ENCODE data around the gene F7.
"Not testable (repeated sequence)": the region's sequence is repeated elsewhere in the genome, so short reads cannot be mapped to it uniquely, and the experiment has no call there.

The F7 gene

DNA sequence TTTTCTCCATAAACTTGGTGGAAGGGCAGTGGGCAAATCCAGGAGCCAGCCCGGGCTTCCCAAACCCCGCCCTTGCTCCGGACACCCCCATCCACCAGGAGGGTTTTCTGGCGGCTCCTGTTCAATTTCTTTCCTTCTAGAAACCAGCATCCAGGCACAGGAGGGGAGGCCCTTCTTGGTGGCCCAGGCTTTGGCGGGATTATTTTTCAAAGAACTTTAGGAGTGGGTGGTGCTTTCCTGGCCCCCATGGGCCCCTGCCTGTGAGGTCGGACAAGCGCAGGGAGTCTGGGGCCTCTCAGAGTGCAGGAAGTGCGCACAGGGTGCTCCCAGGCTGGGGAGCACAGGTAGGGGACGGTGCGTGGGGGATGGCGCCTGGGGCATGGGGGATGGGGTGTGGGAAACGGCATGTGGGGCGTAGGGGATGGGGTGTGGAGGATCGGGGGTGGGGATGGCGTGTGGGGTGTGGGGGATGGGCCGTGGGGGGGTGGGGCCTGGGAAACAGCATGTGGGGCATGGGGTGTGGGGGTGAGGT lies 396 bp downstream of the F7 start:
- no peak for DNase-seq

DNA sequence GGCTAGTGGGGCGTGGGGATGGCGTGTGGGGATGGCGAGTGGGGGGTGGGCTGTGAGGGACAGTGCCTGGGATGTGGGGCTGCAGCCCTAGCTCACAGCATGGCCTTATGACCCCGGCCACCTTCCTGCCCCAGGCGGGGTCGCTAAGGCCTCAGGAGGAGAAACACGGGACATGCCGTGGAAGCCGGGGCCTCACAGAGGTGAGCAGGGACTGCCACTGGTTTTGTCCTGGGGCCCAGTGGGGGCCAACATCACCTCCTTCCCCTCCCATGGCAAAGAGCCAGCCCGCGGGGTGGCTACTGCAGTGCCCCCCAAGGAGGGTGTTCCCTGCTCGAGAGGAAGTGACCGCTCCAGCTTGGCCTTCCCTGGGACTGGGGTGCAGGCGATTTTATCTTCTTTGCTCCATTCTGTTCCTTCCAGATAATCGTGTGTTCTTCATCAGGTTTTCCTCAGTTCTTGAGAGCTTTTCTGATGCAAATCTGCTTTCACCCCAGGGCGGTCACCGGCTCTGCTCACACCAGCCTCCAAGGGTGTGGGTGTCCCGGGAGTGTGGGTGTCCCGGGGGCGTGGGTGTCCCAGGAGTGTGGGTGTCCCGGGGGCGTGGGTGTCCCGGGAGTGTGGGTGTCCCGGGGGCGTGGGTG lies 1.2 kb downstream of the F7 start:
- DNase-seq, result no peak

DNA sequence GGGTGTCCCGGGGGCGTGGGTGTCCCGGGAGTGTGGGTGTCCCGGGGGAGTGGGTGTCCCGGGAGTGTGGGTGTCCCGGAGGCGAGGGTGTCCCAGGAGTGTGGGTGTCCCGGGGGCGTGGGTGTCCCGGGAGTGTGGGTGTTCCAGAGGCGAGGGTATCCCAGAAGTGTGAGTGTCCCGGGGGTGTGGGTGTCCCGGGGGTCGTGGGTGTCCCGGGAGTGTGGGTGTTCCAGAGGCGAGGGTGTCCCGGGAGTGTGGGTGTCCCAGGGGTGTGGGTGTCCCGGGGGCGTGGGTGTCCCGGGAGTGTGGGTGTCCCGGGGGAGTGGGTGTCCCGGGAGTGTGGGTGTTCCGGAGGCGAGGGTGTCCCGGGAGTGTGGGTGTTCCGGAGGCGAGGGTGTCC lies 2.9 kb downstream of the F7 start:
- not testable (repeated sequence) for DNase-seq

DNA sequence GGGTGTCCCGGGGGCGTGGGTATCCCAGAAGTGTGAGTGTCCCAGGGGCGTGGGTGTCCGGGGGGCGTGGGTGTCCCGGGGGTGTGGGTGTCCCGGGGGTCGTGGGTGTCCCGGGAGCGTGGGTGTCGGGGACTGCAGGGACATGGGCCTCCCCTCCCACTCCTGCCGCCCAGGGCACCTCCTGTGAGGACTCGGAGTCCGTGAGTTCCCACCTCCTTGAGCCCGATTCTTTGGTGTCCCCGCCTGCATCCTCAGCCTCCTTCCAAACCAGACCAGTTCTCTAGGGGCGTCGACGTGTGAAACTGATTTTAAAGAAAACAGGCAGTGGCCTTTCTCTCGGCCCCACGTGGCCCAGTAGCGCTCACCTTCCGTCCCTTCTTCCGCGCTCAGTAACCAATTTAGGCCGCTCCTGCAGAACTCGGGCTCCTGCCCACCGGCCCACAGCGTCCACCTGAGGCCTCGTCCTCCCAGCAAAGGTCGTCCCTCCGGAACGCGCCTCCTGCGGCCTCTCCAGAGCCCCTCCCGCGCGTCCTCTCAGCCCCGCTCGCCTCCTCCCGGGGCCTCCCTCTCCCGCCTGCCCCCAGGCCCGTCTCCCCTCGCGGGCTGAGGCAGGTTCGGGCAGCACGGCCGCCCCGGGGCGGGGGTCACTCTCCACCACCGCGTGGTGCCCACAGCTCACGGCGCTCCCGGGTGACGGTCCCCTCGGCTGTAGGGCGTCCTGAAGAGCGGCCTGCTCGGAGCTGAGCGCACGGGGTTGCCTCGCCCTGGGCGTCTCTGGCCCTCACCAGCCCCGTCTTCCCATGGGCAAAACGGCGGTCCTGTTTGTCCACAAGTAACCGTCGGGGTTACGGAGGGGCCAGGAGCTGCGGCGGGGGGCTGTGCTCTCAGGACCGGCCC lies 3.8 kb downstream of the F7 start:
- DNase-seq, result no peak

DNA sequence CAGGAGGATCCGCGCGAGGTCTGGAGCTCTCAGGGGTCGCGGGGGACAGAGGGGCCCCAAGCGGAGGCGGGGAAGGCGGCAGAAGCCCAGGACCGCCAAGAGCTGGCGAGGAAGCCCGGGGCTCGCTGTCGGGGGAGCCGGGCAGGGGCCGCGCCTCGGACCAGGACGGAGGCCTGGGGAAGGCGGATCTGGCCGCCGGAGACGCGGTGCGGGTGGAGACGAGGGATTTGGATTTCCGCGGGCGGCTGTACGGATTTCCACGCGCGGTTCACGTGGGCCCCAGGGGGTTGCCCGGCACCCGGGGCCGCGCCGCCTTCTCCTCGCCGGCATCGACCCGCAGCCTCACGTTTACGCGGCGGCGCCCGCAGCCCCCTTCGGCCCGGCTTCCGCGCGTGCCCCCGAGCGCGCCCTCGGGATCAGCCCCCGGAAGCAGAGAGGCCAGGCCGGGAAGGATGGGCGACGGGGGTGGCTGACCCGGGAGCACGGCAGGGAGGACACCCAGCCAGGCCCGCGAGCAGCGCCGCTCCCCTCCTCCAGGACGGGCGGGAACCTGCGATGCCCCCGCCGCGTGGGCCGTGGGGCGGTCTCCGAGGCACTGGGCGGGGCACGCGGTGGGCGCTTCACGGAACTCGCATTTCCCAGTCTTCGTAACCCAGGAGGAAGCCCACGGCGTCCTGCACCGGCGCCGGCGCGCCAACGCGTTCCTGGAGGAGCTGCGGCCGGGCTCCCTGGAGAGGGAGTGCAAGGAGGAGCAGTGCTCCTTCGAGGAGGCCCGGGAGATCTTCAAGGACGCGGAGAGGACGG lies 4.7 kb downstream of the F7 start:
- DNase-seq, result no peak

DNA sequence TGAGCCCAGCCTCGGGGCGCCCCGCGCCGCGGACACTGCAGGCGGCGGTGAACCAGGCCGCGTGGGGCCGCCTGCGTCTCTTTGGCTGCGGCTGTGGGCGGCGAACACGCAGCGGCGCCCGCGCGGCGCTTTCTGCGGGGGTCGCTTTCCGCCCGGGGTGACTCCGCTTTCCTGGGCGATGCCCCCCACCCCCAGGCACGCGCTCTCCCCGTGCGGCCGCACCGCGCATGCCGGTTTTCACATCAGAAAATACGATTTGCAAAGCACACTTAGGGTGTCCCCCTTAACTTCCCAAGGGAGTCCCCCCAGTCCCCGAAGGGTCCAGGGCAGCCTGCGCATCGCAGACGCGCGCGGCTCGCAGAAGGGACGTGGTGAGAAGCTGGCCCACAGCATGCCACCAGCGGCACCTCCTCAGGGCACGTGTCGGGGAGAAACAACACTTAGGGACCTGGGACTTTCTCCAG lies 5.3 kb downstream of the F7 start:
- DNase-seq, result no peak

DNA sequence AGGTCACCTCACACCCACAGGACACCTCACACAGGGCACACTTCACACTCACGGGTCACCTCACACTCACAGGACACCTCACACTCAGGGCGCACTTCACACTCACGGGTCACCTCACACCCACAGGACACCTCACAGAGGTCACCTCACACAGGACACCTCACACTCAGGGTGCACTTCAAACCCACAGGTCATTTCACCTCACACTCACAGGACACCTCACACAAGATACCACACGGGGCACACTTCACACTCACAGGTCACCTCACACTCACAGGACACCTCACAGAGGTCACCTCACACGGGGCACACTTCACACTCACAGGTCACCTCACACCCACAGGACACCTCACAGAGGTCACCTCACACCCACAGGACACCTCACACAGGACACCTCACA lies 6.2 kb downstream of the F7 start:
- DNase-seq, result not testable (repeated sequence)

DNA sequence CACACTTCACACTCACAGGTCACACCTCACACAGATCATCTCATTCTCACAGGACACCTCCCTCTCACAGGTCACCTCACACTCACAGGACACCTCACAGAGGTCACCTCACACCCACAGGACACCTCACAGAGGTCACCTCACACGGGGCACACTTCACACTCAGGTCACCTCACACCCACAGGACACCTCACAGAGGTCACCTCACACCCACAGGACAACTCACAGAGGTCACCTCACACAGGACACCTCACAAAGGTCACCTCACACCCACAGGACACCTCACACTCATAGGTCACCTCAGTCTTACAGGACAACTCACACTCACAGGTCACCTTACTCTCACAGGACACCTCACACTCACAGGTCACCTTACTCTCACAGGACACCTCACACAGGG lies 6.9 kb downstream of the F7 start:
- DNase-seq, result not testable (repeated sequence)

DNA sequence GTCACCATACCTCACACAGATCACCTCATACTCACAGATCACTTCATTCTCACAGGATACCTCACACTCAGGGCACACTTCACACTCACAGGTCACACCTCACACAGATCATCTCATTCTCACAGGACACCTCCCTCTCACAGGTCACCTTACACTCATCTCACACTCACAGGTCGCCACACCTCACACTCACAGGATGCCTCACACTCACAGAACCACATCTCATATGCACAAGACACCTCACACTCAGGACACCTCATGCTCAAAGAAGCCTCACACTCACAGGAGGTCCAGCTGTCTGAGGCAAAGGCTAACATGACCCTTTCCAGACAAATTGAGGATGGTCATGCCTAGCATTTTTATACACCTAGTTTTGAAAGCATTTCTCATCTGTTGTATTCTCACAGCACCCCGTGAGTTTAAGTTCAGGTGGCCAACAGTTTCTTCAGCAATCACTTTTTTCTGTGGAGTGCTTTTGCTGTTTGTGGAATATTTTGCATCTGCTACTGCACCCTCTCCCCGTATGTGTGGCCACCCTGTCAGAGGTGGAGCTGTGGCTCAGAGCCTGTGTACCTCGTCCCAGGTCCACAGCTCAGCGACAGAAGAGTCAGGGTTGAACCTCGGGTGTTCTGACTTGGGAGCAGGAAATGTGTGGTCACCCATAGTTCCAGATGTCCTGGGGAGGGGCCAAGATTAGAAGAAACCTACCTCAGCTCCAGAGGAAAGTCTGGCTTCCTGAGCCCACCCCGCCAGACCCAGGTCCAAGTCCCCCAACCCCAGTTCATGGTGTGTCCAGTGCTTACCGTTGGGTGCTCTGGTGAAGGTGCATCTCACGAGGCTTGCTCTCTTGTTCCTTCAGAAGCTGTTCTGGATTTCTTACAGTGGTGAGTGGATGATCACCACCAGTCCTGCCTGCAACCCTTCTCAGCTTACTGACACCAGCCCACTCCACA lies 7.6 kb downstream of the F7 start:
- no peak for DNase-seq

DNA sequence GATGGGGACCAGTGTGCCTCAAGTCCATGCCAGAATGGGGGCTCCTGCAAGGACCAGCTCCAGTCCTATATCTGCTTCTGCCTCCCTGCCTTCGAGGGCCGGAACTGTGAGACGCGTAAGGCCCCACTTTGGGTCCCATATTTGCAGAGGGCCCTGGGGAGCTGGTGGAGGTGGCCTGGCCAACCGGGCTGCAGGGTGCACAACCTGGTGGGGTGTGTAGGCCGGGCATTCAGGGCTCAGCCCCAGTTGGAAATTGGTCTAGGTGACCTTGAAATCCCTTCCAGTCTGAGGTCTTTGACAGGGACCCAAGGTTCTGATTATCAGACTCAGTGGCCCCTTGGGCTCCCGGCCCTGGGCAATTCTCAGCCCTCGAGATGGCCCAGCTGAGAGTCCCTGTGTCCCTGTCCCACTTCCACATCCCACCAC lies 8.3 kb downstream of the F7 start:
- DNase-seq, result no peak

DNA sequence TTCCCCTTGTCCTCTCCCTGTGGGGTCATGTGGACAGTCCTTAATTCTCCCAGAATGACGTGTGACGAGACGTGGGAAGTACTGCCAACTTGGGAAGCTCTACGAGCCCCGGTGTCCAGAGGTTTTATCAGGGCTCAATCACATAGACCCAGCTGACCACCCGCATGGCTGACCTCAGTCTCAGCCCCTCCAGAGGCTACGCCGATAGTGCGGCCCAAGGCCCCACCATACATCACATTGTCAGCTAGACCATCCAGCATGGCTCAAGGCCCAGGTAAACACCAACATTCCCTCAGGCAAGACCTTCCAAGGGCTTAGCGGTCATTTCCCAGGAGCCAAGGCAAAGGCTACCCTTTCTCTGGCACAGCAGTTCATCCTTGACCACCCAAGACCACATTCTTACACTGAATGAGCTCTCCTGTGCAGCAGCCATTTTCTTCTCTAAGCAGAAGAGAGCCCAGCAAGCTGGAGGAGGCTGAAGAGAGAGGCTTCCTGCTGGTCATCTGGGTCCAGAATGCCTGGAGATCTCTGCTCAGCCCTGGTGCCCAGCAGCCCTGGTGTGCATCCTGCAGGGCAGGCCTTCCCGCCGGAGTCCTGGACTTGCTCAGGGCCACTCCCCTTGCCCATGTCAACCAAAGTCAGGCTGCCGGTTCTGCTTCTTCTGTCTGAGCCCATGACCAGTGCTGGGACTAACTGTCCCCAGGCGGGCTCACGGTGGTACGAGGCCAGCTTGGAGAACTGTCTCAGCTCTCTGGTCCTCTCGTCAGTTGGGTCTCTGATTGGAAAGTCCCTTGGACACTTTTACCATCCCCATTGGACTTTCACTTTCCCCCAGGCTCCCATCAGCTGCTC lies 9.1 kb downstream of the F7 start:
- no peak for DNase-seq

DNA sequence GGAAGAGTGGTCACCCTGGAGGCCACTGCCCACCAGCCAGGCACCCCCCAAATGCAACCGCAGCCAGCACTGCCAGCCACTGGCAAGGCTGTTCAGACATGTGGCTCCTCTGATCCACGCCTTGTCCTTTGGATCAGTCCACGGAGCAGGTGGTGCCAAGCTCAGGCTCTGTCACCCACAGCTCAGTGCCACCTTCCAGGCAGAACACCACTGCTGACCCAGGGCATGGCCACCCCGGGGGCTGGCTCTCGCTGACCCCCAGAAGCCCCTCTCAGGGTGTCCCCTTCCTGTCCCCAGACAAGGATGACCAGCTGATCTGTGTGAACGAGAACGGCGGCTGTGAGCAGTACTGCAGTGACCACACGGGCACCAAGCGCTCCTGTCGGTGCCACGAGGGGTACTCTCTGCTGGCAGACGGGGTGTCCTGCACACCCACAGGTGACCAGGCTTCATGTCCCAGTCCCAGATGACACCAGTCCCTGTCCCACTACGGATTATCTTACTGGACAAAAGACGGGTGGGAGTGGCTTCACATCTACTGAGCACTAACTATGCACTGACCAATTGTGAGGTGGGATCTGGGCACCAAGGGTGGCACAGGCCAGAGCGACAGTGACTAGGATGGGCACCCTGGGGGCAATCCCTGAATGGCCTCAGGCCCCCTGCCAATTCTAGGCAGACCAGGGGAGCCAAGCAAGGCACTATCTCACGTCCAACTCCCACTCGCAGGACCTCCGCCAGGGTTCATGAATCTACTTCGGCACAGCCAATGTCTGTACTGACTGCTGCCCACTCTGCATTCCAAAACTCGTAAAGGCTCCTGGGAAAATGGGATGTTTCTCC lies 10.0 kb downstream of the F7 start:
- no peak for DNase-seq

DNA sequence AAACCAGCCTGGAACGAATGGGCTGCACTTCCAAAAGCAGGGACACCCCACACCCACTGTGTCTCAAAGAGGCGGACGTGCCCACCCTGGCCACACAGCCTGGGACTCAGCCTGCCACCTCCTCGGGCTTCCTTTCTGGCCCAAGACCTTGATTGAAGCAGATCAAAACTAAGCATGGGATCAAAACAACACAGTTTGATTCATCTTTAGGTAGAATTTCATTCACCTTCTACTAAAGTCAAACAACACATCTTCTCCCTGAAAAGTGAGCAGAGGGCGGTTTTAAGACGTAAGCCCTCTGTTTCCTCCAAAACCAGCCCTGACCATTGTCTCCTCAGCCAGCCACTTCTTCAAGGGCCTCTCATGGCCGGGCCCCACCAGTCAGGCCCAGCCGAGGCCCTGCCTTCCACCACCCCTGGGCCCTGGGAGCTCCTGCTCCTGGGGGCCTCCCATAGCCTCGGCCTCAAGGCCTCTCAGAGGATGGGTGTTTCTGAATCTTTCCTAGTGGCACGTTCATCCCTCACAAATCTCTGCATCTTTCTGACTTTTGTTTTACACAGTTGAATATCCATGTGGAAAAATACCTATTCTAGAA lies 10.7 kb downstream of the F7 start:
- no peak for DNase-seq

DNA sequence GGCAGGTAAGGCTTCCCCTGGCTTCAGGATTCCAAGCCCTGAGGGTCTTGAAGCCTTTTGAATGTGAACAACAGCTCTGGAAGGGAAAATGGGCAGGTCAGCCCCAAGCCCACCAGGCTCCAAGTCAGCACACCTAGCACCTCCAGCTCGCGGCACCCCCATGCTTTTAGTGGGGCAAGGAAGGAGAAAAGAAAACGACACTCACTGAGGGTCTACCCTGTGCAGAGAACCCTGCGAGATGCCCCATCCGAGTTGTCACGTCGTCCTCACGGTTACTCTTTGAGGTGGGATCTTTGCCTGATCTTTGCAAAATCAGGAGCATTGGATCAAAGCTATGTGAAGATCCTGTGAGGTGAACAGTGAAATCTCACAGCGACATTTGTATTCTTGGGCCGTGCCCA lies 11.3 kb downstream of the F7 start:
- no peak for DNase-seq

DNA sequence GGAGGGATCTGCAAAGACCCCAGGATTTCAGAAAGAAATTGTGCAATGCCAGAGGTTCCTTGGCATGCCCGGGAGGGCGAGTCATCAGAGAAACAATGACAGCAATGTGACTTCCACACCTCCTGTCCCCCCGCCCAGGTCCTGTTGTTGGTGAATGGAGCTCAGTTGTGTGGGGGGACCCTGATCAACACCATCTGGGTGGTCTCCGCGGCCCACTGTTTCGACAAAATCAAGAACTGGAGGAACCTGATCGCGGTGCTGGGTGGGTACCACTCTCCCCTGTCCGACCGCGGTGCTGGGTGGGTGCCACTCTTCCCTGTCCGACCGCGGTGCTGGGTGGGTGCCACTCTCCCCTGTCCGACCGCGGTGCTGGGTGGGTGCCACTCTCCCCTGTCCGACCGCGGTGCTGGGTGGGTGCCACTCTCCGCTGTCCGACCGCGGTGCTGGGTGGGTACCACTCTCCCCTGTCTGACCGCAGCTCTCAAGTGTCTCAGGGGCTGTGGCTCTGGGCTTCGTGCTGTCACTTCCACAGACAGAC lies 11.8 kb downstream of the F7 start:
- no peak for DNase-seq

DNA sequence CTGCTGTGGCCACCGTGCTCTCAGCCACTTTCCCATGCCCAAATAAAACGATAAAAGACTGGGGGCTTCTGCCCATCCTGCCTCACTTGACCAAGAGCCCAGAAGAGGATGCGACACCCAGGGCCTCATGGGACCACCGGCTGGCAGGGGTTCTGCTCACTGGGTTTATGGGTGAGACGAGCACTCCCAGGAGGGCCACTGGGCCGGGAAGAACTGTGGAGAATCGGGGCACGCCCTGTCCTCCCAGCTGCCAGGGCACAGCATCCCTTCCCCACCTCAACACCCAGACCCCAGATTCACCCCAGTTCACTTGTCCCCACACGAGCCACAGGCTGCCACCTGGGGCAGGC lies 12.3 kb downstream of the F7 start:
- DNase-seq, result no peak

DNA sequence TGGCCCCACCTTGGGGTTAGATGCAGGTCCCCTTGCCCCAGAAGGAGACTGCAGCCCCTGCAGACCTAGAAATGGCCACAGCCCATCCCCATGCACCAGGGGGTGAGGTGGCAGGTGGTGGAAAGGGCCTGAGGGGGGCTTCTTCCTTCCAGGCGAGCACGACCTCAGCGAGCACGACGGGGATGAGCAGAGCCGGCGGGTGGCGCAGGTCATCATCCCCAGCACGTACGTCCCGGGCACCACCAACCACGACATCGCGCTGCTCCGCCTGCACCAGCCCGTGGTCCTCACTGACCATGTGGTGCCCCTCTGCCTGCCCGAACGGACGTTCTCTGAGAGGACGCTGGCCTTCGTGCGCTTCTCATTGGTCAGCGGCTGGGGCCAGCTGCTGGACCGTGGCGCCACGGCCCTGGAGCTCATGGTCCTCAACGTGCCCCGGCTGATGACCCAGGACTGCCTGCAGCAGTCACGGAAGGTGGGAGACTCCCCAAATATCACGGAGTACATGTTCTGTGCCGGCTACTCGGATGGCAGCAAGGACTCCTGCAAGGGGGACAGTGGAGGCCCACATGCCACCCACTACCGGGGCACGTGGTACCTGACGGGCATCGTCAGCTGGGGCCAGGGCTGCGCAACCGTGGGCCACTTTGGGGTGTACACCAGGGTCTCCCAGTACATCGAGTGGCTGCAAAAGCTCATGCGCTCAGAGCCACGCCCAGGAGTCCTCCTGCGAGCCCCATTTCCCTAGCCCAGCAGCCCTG lies 12.8 kb downstream of the F7 start:
- DNase-seq, result no peak

DNA sequence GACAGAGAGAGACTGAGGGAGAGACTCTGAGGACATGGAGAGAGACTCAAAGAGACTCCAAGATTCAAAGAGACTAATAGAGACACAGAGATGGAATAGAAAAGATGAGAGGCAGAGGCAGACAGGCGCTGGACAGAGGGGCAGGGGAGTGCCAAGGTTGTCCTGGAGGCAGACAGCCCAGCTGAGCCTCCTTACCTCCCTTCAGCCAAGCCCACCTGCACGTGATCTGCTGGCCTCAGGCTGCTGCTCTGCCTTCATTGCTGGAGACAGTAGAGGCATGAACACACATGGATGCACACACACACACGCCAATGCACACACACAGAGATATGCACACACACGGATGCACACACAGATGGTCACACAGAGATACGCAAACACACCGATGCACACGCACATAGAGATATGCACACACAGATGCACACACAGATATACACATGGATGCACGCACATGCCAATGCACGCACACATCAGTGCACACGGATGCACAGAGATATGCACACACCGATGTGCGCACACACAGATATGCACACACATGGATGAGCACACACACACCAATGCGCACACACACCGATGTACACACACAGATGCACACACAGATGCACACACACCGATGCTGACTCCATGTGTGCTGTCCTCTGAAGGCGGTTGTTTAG lies 13.7 kb downstream of the F7 start:
- DNase-seq, result no peak

Data from NCI-H2171 (cell line).